ENCODE results near the gene MADD. TPM values are rescaled to one million over a fixed set of nuclear protein-coding genes. Genes with fewer than 3 reads are reported as not detected.

MADD gene
- total RNA-seq, 1 experiment from 2014 or later = 41.0 TPM

DNA sequence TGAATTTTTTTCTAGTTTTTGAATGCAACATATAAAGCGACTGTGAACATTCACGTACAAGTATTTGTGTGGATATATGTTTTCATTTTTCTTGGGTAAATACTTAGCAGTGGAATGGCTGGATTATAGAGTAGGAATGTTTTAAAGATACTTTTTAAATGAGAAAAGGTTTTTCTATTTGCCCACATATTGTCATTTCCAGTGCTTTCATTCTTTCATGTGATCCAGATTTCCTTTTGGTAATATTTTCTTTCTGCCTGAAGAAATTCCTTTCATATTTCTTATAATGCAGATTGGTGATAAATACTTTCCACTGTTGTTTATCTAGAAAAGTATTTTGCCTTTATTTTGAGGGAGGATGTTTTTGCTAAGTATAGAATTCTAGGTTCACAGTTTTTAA, 47.2 kb upstream of the MADD start:
- H3K79me2 ChIP-seq (ENCODE audit: insufficient read depth, low read length) = no peaks in the 10 kb centered on the region
- no peaks in the 10 kb centered on the region for H3K27me3 Mint-ChIP-seq (ENCODE audit: low read depth)
- TF ChIP-seq, protein P1, sequence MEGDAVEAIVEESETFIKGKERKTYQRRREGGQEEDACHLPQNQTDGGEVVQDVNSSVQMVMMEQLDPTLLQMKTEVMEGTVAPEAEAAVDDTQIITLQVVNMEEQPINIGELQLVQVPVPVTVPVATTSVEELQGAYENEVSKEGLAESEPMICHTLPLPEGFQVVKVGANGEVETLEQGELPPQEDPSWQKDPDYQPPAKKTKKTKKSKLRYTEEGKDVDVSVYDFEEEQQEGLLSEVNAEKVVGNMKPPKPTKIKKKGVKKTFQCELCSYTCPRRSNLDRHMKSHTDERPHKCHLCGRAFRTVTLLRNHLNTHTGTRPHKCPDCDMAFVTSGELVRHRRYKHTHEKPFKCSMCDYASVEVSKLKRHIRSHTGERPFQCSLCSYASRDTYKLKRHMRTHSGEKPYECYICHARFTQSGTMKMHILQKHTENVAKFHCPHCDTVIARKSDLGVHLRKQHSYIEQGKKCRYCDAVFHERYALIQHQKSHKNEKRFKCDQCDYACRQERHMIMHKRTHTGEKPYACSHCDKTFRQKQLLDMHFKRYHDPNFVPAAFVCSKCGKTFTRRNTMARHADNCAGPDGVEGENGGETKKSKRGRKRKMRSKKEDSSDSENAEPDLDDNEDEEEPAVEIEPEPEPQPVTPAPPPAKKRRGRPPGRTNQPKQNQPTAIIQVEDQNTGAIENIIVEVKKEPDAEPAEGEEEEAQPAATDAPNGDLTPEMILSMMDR (conservative IDR thresholded peaks at IDR 0.05) = no peak
- H2BK15ac ChIP-seq (ENCODE audit: low read depth, low read length) = no peak overlapping the region
- peaks cover 9% of the 10 kb centered on the region in 2 experiments for H3K4me1 Mint-ChIP-seq
- no peak overlapping the region for H3K27ac ChIP-seq (ENCODE audit: insufficient read length, low read depth, low read length)
- H3K9me3 Mint-ChIP-seq = no peaks in the 10 kb centered on the region
- DNase-seq = no peak
- no CpG with 5 or more reads among the region's 2 CpGs for WGBS (ENCODE audit: extremely low coverage, insufficient read length, low lambda C conversion rate)
- no peak overlapping the region for H4K8ac ChIP-seq (replicated peaks; ENCODE audit: insufficient read length, low read depth, low read length)
- no peak overlapping the region for H3K56ac ChIP-seq (ENCODE audit: insufficient read length, low read depth, low read length)
- H3K23me2 ChIP-seq (ENCODE audit: insufficient read length, low read depth, low read length, poor library complexity, severe bottlenecking) = no peaks in the 10 kb centered on the region
- no peaks in the 10 kb centered on the region for H4K20me1 ChIP-seq (ENCODE audit: control insufficient read depth, insufficient read depth, insufficient read length)
- H4K5ac ChIP-seq (ENCODE audit: insufficient read length, low read depth, low read length) = no peak overlapping the region
- no peak overlapping the region for H2BK12ac ChIP-seq (ENCODE audit: insufficient read length, low read depth, low read length)
- no peak overlapping the region for H3K4me2 ChIP-seq (ENCODE audit: insufficient read depth, insufficient read length, low read length)
- H3K27me3 ChIP-seq (ENCODE audit: insufficient read depth, low read length) = no peaks in the 10 kb centered on the region
- H3K4ac ChIP-seq (ENCODE audit: low read depth, low read length) = no peak overlapping the region
- no peaks in the 10 kb centered on the region for H3K4me1 ChIP-seq (ENCODE audit: insufficient read depth, low read length)
- H3T11ph ChIP-seq (ENCODE audit: low read length) = no peak overlapping the region
- H3K27ac Mint-ChIP-seq = no peak overlapping the region
- H3K9ac ChIP-seq (ENCODE audit: extremely low read depth, insufficient read length, low read length) = no peak overlapping the region
- H3K4me3 Mint-ChIP-seq = no peak overlapping the region
- H3K23ac ChIP-seq (ENCODE audit: insufficient read length, low read depth, low read length) = no peak overlapping the region
- no peak overlapping the region for H4K91ac ChIP-seq (ENCODE audit: insufficient read length, low read depth, low read length)
- H2BK120ac ChIP-seq (ENCODE audit: low read depth, low read length, poor library complexity, severe bottlenecking) = no peak overlapping the region
- H2BK20ac ChIP-seq (ENCODE audit: low read depth, low read length, poor library complexity, severe bottlenecking) = no peak overlapping the region
- no peak overlapping the region for H2BK5ac ChIP-seq (ENCODE audit: insufficient read length, low read length)
- no peak overlapping the region for H2AFZ ChIP-seq (ENCODE audit: low read length)
- H3K79me1 ChIP-seq (ENCODE audit: insufficient read depth, low read depth, low read length, poor library complexity, severe bottlenecking) = no peaks in the 10 kb centered on the region
- no peak overlapping the region for H3K14ac ChIP-seq (ENCODE audit: insufficient read depth, low read length)
- H3K18ac ChIP-seq (ENCODE audit: insufficient read length, low read depth, low read length) = no peak overlapping the region
- no peaks in the 10 kb centered on the region for H3K9me3 ChIP-seq (ENCODE audit: control insufficient read depth, low read depth, low read length)
- peaks cover 1 to 73% (median 73%) of the 10 kb centered on the region in 3 experiments; a peak in 4 of 7 replicates for H3K36me3 Mint-ChIP-seq (ENCODE audit: insufficient read depth in 1 of 3, low read depth in 3 of 3)
- no peak overlapping the region for H2AK5ac ChIP-seq (ENCODE audit: insufficient read length, low read length)
